ENCODE measurements around the gene RGS7.
A peak's percentile ranks its signal among the peaks of the same experiment; 100 is the strongest.

RGS7 gene

GRCh38 chr1:241276391-241276790, 80.6 kb downstream of the RGS7 start:
- no peak for TF ChIP-seq CTCF (IDR thresholded peaks at IDR 0.05)

- no peak for TF ChIP-seq CTCF (IDR thresholded peaks at IDR 0.05)
These were observed 81.0 kb downstream of the RGS7 start for GRCh38 chr1:241275981-241276380.

DNA sequence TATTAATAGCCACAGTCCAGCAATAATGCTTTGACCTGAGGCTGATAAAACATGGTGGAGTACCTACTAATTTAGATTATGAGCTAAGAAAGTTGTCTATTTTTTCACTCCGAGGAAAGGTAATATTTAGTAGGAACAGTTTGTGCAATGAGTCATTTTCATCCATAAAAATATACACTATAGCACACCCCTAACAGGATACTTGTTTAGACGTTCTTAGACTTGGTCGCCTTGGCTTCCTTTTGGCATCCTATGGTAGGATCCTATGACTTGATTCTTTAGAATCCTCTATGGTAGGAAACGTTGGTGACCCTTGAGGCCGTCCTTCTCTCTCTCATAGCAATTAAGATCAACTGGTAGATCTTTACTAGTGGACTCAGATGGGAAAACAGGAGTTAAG, 81.8 kb downstream of the RGS7 start:
- TF ChIP-seq CTCF (IDR thresholded peaks at IDR 0.05) = no peak

- no peak for TF ChIP-seq CTCF (IDR thresholded peaks at IDR 0.05)
These were observed 82.3 kb downstream of the RGS7 start for GRCh38 chr1:241274693-241275092.

- no peak for TF ChIP-seq CTCF (IDR thresholded peaks at IDR 0.05)
These were observed 84.2 kb downstream of the RGS7 start for GRCh38 chr1:241272828-241273227.

DNA sequence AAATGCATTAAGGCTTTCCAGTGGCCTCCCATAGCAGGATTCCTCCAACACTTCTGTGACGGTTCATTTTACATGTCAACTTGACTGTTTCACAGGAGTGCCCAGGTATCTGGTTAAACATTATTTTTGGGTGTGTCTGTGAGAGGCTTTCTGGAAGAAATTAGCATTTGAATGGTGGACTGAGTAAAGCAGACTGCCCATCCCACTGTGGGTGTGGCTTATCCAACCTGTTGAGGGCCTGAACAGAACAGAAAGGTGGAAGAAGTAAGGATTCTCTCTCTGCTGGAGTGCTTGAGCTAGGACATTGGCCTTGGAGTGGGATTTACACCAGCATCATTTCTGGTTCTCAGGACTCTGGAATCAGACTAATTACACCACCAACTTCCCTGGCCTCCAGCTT, 85.6 kb downstream of the RGS7 start:
- no peak for TF ChIP-seq CTCF (IDR thresholded peaks at IDR 0.05)

DNA sequence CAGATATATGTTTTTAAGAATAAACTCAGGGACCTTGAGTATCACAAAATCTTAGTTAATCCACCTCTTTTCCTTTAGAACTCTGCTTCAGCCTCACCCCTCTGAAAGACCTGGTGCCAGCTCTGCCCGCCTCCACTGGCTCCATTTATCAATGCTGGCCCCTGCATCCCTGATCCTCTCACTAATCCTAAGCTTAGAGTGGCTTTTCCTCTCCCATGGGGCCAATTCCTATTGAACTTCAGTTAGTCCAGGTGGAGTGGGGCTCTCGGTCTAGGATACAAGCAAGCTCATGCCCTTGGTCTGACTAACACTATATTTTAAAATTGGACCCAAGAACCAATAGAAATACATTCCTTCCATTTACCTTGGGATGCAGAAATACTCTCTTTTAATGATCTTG, 87.0 kb downstream of the RGS7 start:
- TF ChIP-seq CTCF (IDR thresholded peaks at IDR 0.05) = no peak

- TF ChIP-seq CTCF (IDR thresholded peaks at IDR 0.05) = peak; percentile 21; the same call in 1 of the 2 replicates
These were observed 87.9 kb downstream of the RGS7 start for GRCh38 chr1:241269116-241269515.
